Inflammatory macrophage (primary cell): ENCODE results near the gene GUCD1.

Experiments used
- DNase-seq, 2 donors: peaks; one replicate each; pipeline ENCODE4 v3.0.0-alpha.2; 2020 to 2022

The GUCD1 gene

DNA sequence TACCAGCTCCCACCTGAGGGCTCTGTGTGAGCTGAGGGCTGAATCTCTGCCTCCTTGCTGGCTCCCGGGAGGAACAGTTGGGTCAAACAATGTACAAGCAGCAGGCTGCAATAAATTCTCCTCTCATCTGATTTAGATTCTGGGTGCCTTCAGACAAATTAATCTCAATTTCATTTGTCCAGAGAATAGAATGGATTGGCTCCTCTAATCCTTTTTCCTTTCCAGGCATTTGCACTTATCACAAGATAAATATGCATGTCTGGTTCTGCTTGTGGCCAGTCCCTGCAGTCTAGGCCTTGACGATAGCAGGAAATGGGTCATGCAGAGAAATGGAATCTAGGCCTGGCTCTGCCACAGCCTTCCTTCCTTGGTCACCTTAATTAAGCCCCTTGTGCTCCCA is 31.1 kb downstream of the GUCD1 start:
- DNase-seq: no peak

DNA sequence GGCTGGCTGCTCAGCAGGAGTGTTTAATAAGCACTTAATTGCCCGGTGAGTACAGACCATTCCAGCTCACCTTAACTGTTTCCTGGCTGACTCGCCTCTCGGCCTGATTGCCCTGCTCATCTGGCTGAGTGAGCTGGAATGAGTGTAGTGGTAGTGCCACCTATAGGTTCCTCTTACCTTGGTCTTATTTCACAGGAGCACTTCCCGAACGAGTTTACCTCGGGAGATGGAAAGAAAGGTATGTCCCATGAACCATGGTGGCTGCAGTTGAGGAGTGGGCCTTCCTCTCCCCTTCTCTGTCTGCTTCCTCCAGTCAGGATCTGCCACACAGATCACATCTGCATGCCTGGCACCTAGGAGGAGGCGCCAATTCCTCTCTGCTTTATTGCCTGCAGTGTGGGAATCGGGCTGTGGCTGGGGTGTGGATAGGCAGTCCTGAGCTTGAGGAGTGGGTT is 33.1 kb downstream of the GUCD1 start:
- peak; percentile 24 to 46 for DNase-seq

DNA sequence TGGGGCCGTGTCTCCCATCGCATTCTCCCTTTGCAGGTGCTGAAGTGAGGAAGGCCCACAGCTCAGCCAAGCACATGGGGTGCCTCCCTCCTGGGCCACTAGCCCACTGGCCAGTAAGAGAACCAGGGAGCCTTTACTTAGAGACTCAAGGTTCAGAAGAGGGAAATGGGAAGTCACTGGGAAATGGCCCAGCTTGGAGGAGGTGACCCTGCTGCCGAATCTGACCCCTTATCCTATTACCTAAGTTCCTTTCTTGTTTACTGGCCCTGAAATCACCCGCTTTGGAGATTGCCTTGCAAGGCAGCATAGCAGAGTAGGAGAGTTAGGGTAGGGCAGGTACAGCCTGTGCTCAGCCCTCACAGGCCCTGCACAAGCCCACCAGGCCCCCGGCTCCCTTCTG is 35.4 kb downstream of the GUCD1 start:
- DNase-seq: peak; percentile 13 to 45

DNA sequence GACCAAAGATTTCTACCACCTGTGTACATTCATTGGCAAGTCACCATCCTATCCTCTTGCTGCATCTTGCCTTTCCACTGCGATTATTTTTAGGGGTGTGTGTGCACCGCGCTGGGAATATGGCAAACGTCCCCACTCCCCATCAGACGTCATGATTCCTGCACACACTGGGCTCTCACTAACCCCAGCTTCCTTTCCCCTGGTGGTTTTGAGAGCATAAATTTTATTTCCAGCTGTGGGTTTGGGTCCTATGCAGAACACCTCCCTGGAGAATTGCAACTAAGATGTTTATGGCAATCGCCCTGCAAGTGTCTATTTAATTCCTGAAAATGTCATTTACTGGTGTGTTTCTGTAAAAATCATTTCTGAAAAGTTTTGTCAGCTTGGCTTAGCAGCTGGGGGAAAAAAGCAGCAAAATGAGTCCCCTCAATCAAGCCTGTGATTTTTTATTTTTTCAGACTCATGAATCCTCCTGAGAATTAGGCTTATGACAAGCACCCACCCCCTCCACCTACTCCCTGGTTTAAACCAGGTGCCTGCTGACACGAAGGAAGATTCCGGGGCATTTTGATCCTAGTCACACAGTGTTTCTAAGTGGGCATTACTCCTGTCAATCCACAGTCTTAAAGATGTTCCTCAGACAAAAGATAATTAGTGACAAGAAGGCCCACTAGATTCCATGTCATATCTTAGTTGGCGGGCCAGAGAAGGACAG is 36.0 kb downstream of the GUCD1 start:
- DNase-seq: no peak

DNA sequence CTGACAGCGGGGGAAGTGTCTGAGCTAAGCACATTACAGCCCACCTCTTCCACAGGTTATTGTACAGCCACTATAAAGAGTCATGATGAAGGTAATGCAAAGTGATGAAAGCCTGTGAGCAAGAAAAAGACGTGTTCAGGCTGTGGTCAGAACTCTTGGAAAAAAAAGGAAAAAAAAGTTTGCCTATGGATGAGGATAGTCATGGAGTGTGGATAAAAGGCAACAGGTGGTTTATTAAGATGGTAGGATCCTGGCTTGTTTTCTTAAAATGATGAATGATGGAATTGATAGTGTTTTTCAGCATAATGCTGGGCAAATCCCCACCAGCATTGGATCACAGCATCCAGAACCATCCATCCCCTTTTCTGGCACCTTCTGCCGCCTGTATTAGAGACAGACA is 36.7 kb downstream of the GUCD1 start:
- DNase-seq: no peak

DNA sequence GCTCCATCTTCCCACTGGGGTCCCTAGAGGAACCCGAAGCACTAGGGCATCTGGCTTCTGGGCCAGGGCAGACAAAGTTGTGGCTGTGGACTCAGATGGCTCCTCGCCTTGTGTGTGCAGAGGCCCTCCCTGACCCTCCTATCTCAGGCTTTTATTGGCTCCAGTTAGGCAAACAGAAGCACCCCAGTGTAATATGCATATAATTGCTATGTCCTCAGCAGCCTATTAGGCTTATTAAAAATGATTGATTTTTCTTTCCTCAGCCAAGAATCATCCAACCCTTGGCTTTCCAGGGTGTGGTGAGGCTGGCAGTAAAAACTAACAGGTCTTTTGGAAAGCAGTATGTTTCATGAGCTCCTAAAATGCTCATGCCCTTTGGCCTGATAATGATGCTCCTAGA is 37.5 kb downstream of the GUCD1 start:
- DNase-seq: no peak

DNA sequence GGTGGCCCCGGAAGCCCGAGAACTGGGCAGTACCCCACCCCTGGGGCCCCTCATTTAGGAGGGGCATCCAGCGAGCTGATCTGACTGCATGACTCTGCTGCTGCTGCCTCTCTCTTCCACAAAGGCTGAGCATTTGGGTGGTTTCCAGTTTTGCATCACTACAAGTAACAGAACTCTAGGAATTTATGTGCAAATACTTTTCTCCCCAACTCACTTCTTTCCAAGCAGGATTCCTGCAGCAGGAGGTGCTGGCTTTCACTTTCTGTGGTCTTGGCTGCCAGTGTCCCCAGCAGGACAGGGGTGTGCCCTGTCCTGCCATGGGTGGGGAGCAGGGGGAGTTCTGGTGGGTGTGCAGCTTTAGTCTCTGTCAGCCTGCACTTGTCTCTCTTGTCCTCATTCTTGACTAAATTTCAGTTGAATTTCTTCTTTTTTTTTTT is 38.6 kb downstream of the GUCD1 start:
- DNase-seq: peak; percentile 50 to 59

DNA sequence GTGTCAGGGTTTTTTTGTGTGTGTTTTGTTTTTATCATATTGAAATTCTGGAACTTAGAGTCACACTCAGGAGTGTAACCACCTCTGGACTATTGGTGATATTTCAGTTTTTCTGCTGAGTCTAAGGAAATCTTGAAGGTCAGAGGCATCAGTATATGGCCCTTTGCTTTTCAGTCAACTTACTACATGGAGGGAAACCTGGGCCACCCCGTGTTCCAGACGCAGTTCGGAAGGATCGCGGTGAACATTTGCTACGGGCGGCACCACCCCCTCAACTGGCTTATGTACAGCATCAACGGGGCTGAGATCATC is 40.0 kb downstream of the GUCD1 start:
- no peak for DNase-seq

DNA sequence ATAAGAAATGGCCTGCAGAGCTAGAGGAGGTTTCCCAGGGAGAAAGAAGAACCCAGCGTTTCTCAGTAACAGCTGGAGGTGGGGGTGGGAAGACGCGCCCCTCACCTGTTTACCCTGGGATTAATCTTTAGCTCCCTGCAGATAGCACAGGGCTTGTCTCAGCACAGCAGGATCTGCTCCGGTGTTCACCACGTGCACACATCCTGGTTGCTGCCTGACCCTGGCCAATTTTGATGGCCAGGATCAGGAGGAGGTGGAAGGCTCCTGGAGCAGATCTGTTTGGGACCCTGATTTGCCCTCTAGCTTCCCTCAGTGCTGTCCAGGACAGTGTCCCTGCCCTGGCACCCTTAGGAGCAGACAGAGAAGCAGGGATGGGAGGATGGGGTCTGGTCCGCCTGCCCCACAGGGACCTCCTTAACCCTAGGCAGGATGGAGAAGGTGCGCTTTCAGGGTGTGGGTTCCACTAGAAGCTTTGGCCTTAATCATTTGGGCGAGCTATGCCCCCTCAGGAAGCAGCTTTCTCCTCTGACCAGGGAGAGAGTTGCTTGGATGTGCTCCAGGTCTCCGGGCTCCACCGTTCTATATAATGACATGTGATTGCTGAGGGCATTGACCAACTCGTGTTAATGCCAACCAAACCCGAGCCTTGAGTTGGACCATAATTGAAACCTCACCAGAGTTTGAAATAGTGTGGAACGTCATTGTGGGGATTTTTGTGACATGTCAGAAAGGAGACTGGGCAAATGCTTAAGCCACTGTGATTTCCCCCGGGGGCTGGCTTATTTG is 40.5 kb downstream of the GUCD1 start:
- DNase-seq: no peak

DNA sequence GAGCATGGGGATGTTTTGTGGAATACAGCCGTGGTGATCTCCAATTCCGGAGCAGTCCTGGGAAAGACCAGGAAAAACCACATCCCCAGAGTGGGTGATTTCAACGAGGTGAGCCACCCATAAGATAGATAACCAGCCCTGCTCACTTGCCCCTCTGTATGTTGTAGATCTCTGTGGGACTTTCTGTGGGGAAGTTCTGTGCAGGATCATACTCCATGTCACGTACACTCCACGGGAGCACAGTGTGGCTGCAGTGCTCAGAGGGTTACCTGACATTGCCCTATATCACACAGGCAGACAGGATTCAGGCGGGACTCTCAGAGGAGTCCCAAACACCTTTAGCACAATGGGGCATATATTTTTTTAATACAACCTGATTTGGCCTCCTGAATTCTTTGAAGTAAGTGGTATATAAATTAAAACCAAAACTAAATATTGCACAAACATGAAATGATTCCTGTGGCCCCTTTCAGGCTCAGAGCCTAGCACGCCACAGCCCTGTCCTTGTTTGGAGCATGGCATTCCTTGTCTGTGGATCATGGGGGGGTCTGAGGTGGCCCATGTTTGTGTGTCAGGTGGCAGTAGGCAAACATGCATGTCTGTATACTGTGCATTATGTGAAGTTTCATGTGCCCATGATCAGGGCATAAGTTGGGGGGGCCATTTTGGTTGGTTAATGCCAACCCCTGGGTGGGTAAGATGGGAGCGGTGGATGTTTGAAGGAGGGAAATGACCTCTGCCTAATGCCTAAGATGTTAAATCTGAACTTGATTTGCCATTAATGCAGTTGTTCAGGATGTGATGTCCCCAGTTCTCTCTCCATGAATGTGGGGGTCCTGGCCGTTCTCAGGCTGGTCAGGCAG is 41.3 kb downstream of the GUCD1 start:
- no peak for DNase-seq

DNA sequence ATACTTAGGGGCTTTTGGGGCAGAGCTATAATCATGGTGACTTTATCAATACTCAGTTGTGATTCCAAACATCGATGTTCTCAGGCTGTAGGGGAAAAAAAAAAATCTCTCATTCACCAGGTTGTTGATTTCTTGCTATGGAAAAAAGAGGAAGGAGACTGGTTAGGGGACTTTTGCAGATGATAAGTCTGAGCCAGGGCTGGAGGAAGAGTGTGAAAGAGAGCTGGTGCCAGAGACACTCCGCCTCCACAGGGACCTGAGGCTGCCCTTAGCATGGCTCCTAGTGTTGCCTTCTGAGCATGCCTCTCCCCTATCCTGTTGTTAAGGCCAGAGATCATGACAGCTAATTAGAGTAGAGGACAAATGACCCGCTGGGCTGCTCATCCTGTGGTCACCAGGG is 42.9 kb downstream of the GUCD1 start:
- peak; percentile 61 to 72 for DNase-seq

DNA sequence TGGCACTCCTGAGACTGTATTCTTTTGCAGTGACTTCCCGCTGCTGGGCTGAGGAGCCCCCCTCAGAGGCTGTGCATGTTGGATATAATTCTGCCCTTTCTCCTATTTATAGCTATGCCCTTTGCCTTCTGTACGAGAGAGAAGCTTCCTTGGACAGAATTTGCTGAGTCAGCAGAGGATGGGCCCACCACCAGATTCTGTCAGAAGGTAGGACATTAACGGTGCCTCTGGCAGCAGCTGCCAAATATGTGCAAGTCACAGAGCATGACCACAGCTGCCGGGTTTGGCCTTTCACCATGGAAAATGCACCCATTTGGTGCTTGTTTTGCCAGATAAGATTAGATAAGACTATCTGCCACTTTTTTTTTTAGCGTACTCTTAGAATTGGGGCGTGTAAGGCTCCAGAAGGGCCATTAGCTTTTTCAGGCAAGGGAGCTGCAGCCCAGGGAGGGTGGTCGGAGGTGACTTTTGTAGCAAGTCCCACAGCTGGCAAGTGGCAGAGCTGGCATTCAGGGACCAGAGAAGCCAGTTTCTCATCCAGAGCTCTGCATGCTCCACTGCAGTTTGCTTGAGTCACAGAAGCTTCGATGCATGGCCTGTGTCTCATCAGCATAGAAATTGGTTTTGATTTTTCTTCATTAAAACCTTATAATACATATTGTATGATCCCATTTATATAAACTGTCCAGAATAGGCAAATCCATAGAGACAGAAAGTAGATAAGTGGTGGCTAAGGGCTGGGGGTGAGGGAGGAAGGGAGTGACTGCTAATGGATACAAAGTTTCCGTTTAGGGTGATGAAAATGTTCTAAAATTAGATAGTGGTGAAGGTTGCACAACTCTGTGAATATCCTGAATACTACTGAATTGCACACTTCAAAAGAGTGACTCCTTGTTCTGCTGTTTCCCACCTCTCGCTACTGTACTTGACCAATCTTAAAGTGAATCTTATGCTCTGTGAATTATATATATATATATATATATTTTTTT is 44.0 kb downstream of the GUCD1 start:
- DNase-seq: peak; percentile 69 to 91

DNA sequence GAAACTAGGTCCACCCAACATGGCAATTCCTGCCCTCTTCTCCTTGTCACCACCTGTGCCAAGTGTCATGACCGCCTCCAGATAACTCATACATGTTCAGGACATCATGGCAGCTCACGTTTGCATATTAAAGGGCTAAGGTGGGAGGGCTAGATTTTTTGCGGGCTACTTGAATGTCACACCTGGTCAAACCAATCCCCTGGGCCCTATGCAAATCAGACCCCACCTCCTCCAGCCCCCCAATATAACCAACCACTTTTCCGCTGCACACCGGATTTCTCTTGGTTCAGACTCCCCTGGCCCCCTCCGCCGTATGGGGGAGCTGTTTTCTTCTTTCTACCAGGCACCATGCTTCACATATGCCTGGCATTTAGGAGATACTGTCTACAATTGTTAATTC is 47.2 kb downstream of the GUCD1 start:
- DNase-seq: no peak

DNA sequence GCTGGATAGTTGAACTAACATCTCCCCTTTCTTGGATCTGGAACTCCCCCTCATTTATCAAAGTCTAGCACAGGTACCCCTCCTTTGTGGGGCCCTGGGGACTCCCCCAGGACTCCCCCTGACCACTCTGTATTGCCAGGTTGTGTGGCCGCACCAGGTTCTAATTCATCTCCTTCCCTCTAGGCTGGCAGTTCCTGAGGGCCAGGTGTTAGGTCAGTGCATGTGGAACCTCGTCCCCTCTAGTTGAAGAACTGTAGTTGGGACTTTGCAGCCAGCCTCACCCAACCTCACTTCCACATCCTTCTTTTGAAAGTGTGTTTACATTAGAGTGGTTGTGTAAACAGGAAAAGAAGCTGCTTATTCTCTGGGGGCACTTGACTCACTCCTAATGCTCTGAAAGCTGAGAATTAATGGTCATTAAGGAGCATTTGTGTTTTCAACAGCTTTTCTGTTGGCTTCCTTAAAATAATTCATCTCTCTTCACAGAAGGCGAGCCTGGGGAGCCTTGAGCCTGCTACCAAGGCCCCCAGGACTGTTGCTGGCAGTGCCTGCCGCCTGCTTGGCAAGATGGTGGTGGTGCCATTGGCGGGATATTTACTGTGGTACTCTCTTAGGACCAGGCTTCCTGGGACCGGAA is 48.0 kb downstream of the GUCD1 start:
- peak; percentile 54 to 58 for DNase-seq

DNA sequence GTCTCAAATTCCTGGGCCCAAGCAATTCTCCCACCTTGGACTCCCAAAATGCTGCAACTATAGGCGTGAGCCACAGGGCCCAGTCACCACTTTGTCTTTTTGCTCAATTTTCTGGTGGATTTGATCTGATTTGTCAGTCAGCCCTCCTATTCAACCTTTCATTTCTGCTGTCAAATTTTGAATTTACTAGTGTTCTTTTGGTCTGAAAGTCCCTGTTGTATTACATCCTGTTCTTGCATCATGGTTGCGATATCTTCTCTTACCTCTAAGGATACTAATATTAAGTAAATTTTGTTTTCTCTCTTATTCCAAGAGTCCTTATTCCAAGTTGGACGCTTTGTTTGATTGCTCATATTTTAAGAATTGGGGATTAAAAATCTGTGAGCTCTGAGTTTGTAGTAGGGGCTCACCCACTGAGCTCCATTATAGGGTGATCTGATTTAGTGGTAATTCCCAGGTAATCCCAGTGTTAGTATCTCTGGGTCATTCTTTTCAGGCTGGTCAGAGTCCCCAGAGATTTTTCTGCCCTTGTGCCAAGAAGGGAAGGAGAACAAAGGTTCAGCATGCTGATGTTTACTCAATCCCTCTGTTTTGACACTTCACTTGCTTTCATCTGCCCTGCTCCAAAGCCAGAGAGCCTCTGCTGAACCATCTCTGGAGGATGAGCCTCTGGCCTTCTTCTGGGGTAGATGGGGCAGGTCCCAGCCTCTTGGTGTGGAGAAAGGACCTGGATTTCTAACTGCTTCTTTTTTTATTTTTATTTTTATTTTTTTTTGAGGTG is 49.8 kb downstream of the GUCD1 start:
- DNase-seq: peak; percentile 18 to 34

DNA sequence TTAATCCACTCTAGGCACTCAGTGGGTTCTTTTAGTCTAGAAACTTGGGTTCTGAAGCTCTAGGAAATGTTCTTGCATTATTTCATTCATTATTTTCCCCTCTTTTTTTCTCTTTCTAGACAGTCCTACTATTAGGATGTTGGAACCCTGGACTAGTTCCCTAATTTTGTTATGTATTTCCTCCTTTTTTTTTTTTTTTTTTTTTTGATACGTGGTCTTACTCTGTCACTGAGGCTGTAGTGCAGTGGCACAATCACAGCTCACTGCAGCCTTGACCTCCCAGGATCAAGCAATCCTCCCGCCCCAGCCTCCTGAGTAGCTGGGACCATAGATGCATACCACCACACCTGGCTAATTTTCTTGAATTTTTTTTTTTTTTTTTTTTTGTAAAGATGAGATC is 50.4 kb downstream of the GUCD1 start:
- peak; percentile 23 to 61 for DNase-seq

DNA sequence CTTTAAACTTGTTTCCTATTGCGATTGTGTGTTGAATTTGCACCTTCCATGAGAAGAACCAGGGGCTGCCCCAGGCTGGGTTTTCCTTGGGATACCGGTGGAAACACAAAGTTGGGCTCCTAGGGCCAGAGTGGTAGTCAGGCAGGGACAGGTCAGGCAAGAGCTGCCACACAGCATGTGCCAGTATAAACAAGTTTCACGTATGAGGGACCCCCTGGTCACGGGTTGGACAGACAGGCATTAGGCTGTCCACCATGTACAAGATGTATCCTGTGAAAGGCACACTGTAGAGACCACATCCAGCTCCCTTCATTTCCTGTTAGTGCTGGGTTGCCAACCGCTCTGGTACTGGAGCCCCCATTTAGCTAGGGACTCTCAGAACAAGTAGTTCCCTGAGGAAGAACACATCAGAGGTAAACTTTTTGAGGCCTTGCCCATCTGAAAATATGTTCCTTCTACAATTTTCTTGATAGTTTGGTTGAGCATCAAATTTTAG is 51.0 kb downstream of the GUCD1 start:
- DNase-seq: no peak

DNA sequence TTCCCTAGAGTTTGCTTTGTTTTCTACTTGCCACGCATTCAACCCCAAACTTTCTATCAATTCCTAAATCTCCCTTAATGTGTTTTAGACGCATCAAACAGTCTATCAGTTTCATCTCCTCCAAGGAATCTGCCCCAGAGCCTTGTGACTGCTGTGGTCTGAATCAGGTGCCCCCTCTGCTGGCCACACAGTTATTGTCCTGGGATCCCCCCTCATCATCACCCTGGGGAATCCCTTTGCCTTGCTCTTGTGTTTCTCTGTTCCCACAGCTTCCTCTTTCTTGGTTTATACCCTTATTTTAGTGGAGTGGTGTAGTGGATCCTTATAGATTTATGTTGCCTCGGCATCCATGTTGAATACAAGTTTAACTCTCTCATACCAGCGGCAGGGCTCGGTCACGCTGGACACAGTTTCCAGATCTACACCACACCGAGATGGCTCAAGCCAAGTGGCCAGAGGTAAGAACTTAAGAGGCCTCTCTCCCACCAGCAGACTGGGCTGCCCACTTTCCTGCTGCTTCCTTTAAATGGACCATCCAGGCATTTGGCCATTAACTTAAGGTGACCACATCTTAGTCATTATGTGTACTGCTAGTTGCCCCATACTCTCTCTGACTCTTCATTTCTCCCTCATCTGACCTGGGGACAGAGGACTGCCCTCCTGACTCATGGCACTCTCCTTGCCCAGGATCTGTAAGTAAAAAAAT is 51.6 kb downstream of the GUCD1 start:
- peak; percentile 89 to 90 for DNase-seq

DNA sequence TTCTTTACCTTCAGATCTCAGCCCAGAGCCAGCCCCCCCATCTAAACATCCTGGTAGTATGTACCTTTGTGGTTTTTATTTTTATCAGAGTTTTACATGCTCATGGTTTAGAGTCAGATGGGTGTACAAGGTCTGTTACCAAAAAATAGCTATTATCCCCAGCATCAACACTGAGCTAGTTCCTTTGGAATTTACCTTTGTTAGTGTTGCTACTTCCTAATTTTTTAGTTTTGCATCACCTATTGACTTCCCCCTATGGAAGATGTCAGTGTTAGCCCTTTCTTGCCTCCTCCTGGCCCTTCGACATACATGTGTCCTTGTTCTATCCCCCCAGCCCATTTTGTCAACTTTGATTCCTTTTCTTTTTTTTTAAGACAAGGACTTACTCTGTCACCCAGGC is 52.4 kb downstream of the GUCD1 start:
- DNase-seq: no peak

DNA sequence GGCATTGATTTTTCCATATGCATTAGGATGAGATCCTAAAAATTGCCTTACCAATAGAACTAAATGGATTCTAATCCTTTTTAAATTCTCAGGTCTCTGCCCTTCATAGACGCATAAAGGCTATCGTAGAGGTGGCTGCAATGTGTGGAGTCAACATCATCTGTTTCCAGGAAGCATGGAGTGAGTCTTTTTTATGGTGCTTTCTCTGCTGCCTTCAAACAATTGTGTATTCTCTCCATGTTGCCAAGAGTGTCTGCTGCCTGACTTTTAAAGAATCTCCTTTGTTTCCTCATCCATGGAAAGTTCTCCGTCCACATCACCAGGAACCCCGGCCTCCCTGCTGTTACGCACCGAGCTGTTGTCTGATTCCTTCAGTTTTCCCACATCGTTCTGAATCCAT is 52.9 kb downstream of the GUCD1 start:
- DNase-seq: no peak
